Heart left ventricle (tissue), 16 donors: Measurements from ENCODE around the gene SLC6A7. TPM values are rescaled to one million over a fixed set of nuclear protein-coding genes. Genes with fewer than 3 reads are reported as not detected.

Source experiments
- ATAC-seq, 4 donors: fragments of 200-7000 bp; cut with Tn5 transposase; one replicate each; pipeline ENCODE4 v1.9.1; 2020 to 2022; ENCODE audit warnings: moderate library complexity in 4 of 4, mild to moderate bottlenecking in 3 of 4, moderate number of reproducible peaks in 1 of 4
- DNase-seq, 5 donors: peaks; one replicate each; pipeline ENCODE4 v3.0.0-alpha.2; 2020
- H3K27ac ChIP-seq, 12 donors: fragments of 200-600 bp; sonication (generic) in 4 of 12; one replicate each; pipeline versions ENCODE4 v1.5.0 to v1.8.0; 2016 to 2022; ENCODE audit warnings: mild to moderate bottlenecking in 2 of 12
- H3K27me3 ChIP-seq, 9 donors: fragments of 200-600 bp; sonication (generic) in 2 of 9; one replicate each; pipeline versions ENCODE4 v1.5.1 to v1.8.0; 2016 to 2022; ENCODE audit warnings: mild to moderate bottlenecking in 3 of 9
- H3K36me3 ChIP-seq, 9 donors: fragments of 200-600 bp; sonication (generic) in 2 of 9; one replicate each; pipeline versions ENCODE4 v1.5.0 to v1.8.0; 2018 to 2022; ENCODE audit warnings: mild to moderate bottlenecking in 2 of 9
- H3K4me1 ChIP-seq, 12 donors: fragments of 200-600 bp; sonication (generic) in 4 of 12; one replicate each; pipeline versions ENCODE4 v1.5.0 to v1.8.0; 2016 to 2022; ENCODE audit warnings: mild to moderate bottlenecking in 3 of 12
- H3K4me3 ChIP-seq, 12 donors: fragments of 200-600 bp; sonication (generic) in 4 of 12; one replicate each; pipeline versions ENCODE4 v1.5.0 to v1.8.0; 2017 to 2022; ENCODE audit warnings: mild to moderate bottlenecking in 9 of 12, moderate library complexity in 4 of 12
- H3K9me3 ChIP-seq, 12 donors: fragments of 200-600 bp; sonication (generic) in 4 of 12; one replicate each; pipeline versions ENCODE4 v1.5.0 to v1.8.0; 2016 to 2022; ENCODE audit warnings: mild to moderate bottlenecking in 1 of 12
- POLR2A ChIP-seq, 2 donors: fragments of 450-650 bp; IDR thresholded peaks; one replicate each; pipeline ENCODE4 v1.6.1; 2017; ENCODE audit warnings: antibody characterized with exemption in 2 of 2, mild to moderate bottlenecking in 2 of 2, moderate library complexity in 2 of 2
- WGBS, 4 donors: extraction: QIAGEN DNeasy Blood & Tissue Kit in 2 of 4; methylation state at CpG; one replicate each; pipeline versions ENCODE4 v1.1.5 to v1.1.7; 2013 to 2018; 5-methylcytosine and 5-hydroxymethylcytosine counted together
- intact Hi-C, 10 donors: fragments of 100-400 bp; cut with DNase I; formaldehyde crosslinking; loops; one replicate each; pipeline versions ENCODE4 v1.11.1 to v1.14.2; 2022
- polyA plus RNA-seq, 2 donors: library from polyadenylated mRNA; stranded (reverse); fragments of 200-250 nt; gene quantifications; one replicate each; pipeline ENCODE4 v1.2.3, GENCODE V29; 2013
- total RNA-seq, 9 donors: library from RNA; depleted of rRNA in 2 of 9; stranded (reverse); fragments of >200 nt in 2 of 9; fragmentation: NEBNext Ultra II Directional in 3 of 9; extraction: Animal tissue kit (Norgen Biotek cat#: 25700) in 3 of 9; gene quantifications; one replicate each; pipeline versions ENCODE4 v1.1.0 to v1.2.4, GENCODE V29; 2016 to 2023
- TF ChIP-seq, protein P1 (sequence below), 12 donors: fragments of 200-600 bp; sonication (generic) in 4 of 12; IDR thresholded peaks; one replicate each; pipeline versions ENCODE4 v1.5.0 to v1.8.0; 2018 to 2022; ENCODE audit warnings: antibody characterized with exemption in 12 of 12, mild to moderate bottlenecking in 5 of 12
- donor health status: ischemic (EF 13 %, LVEDD 7.1; RV severe dilation, severe dysfunction).
- donor health status: healthy with polysubstance abuse.
- donor health status: DM: no; HTN: yes; CAD: no.
- donor health status: DM: no; HTN: no; CAD: no.
- donor health status: ischemic (EF 25% LVEDD 6.9; RV normal size, moderate dysfunction).
- donor health status: ischemic (EF 25% LVEDD 5.7; RV mildly dilated, moderate dysfunction).
- donor health status: healthy.
- donor health status: DM: yes; HTN: yes; CAD: no.
- donor health status: ischemic (EF 35%, LVEDD 5.7; RV mildly dilated, moderate dysfunction).
- donor health status: nonischemic (EF 11% LVEDD 7.7; RV severe dilation, severe dysfunction).
- donor health status: DM: yes; HTN: yes; CAD: no.
- donor health status: PGD.
- donor health status: ischemic (EF 29% LVEDD 5.4; RV normal size, mild dysfunction).
- donor health status: nonischemic (EF 23%, LVEDD 6.1; RV moderate dilation, normal function).

Gene SLC6A7
- total and polyA plus RNA-seq, 11 donors: not detected

GRCh38 chr5:150142185-150142958 lies 47.5 kb upstream of the SLC6A7 start:
- ATAC-seq: no peak
- H3K4me1 ChIP-seq: peaks cover 2 to 96% (median 76%) of the 10 kb centered on the region in 12 donors
- H3K4me3 ChIP-seq: no peak overlapping the region

GRCh38 chr5:150142959-150143349 lies 46.9 kb upstream of the SLC6A7 start:
- Histone ChIP-seq H3K27me3 (no peaks in the 10 kb centered on the region), H3K4me1 (peaks cover 2 to 91% (median 71%) of the 10 kb centered on the region in 12 donors), H3K27ac (peak overlapping the region; percentile 74 to 96 (median 86)), H3K4me3 (peak overlapping the region in 3 of 12 donors; percentile 15 to 37 (median 21)), H3K9me3 (no peaks in the 10 kb centered on the region), H3K36me3 (peaks cover 0 to 12% (median 0%) of the 10 kb centered on the region in 9 donors)
- intact Hi-C loops: no loop called here
- DNase-seq (peak in 1 of 5 donors; percentile 59), ATAC-seq (peak; percentile 1 to 59 (median 22))
- TF ChIP-seq, protein P1, sequence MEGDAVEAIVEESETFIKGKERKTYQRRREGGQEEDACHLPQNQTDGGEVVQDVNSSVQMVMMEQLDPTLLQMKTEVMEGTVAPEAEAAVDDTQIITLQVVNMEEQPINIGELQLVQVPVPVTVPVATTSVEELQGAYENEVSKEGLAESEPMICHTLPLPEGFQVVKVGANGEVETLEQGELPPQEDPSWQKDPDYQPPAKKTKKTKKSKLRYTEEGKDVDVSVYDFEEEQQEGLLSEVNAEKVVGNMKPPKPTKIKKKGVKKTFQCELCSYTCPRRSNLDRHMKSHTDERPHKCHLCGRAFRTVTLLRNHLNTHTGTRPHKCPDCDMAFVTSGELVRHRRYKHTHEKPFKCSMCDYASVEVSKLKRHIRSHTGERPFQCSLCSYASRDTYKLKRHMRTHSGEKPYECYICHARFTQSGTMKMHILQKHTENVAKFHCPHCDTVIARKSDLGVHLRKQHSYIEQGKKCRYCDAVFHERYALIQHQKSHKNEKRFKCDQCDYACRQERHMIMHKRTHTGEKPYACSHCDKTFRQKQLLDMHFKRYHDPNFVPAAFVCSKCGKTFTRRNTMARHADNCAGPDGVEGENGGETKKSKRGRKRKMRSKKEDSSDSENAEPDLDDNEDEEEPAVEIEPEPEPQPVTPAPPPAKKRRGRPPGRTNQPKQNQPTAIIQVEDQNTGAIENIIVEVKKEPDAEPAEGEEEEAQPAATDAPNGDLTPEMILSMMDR (IDR thresholded peaks at IDR 0.05): no peak
- no peak for TF ChIP-seq POLR2A (IDR thresholded peaks at IDR 0.05)
- 62 to 75% (median 69%) methylated on average over 4 of the region's 4 CpGs for WGBS, 4 donors

More at GRCh38 chr5:150142185-150142958, 47.5 kb upstream of the SLC6A7 start:
- Histone ChIP-seq H3K36me3 (peaks cover 0 to 12% (median 0%) of the 10 kb centered on the region in 9 donors), H3K9me3 (no peaks in the 10 kb centered on the region), H3K27ac (peak overlapping the region; percentile 74 to 96 (median 86)), H3K27me3 (no peaks in the 10 kb centered on the region)
- WGBS, 4 donors: 63 to 66% (median 65%) methylated on average over 14 of the region's 14 CpGs
- intact Hi-C loops: no loop called here
- no peak for TF ChIP-seq POLR2A (IDR thresholded peaks at IDR 0.05)
- TF ChIP-seq, protein P1 (IDR thresholded peaks at IDR 0.05): no peak
- no peak for DNase-seq

GRCh38 chr5:150143350-150144245 lies 46.3 kb upstream of the SLC6A7 start:
- peak overlapping the region; percentile 74 to 96 (median 86) for H3K27ac ChIP-seq
- H3K9me3 ChIP-seq: no peaks in the 10 kb centered on the region
- WGBS, 4 donors: 58 to 79% (median 69%) methylated on average over 20 of the region's 20 CpGs
- H3K4me3 ChIP-seq: peak overlapping the region in 9 of 12 donors; percentile 5 to 39 (median 21)
- H3K27me3 ChIP-seq: no peaks in the 10 kb centered on the region
- ATAC-seq (peak; percentile 46 to 79 (median 65)), DNase-seq (peak; percentile 73 to 87 (median 83))
- peaks cover 0 to 12% (median 0%) of the 10 kb centered on the region in 9 donors for H3K36me3 ChIP-seq
- peaks cover 0 to 91% (median 65%) of the 10 kb centered on the region in 12 donors for H3K4me1 ChIP-seq
- TF ChIP-seq, protein P1 (IDR thresholded peaks at IDR 0.05): no peak
- no peak for TF ChIP-seq POLR2A (IDR thresholded peaks at IDR 0.05)
- intact Hi-C loops: no loop called here
